Activated CD4-positive, alpha-beta T cell treated with anti-CD3 and anti-CD28 coated beads, Interleukin-2, amount 10 ng/mL, durations not matched to agents 7 days and 5 days (primary cell): ENCODE measurements around the gene LNP1. TPM values are rescaled to one million over a fixed set of nuclear protein-coding genes. Genes with fewer than 3 reads are reported as not detected.
"Not testable (repeated sequence)": the region's sequence is repeated elsewhere in the genome, so short reads cannot be mapped to it uniquely, and the experiment has no call there.

Experiments
- CTCF ChIA-PET: fragments of 350-600 bp; sonication (Branson Sonifier 250); formaldehyde crosslinking; loops from one replicate; lab custom pipeline; 2021; ENCODE audit warnings: antibody characterized with exemption; lab: Charles Lee
- POLR2A ChIA-PET: fragments of 350-600 bp; sonication (Branson Sonifier 250); formaldehyde crosslinking; loops from one replicate; lab custom pipeline; 2021; ENCODE audit warnings: antibody characterized with exemption; lab: Charles Lee
- DNase-seq: peaks from one replicate; pipeline ENCODE4 v3.0.0-alpha.2; 2020
- H3K27ac Mint-ChIP-seq: one replicate; pipeline ENCODE4 v1.8.0; 2021; ENCODE audit warnings: mild to moderate bottlenecking, moderate library complexity, mixed read lengths
- H3K27me3 Mint-ChIP-seq: one replicate; pipeline ENCODE4 v1.8.0; 2021; ENCODE audit warnings: mixed read lengths
- H3K36me3 Mint-ChIP-seq: one replicate; pipeline ENCODE4 v1.8.0; 2021; ENCODE audit warnings: low read depth, mixed read lengths
- H3K4me1 Mint-ChIP-seq: one replicate; pipeline ENCODE4 v1.8.0; 2021; ENCODE audit warnings: mixed read lengths
- H3K4me3 Mint-ChIP-seq: one replicate; pipeline ENCODE4 v1.8.0; 2021; ENCODE audit warnings: mild to moderate bottlenecking, moderate library complexity, mixed read lengths
- H3K9me3 Mint-ChIP-seq: one replicate; pipeline ENCODE4 v1.8.0; 2021; ENCODE audit warnings: mixed read lengths
- total RNA-seq, 2 experiments: library from RNA; stranded (reverse); gene quantifications; one replicate each; pipeline ENCODE4 v1.2.3, GENCODE V29; 2021

The LNP1 gene
- 1 to 10 TPM in 1 of 2 experiments, under 1 TPM in 1; 0.72 to 1.2 TPM for total RNA-seq

GRCh38 chr3:100400780-100401673 is at the start of gene LNP1, which contains the start of gene TOMM70:
Gene LNP1 (plus strand): TSS chr3:100401539. CDS start chr3:100429730, 28,191 bp downstream.
Gene TOMM70 (minus strand): TSS chr3:100401089. CDS start chr3:100400949, 140 bp downstream.
- Mint-ChIP-seq H3K27ac (peak within 1 kb of the TSS; percentile 94), H3K4me3 (peak within 1 kb of the TSS; percentile 99), H3K9me3 (peaks cover 2% of the 10 kb centered on the region), H3K27me3 (no peaks in the 10 kb centered on the region), H3K4me1 (peaks cover 49% of the 10 kb centered on the region), H3K36me3 (peaks cover 10% of the 10 kb centered on the region)
- CTCF ChIA-PET, result interaction anchor here (0.9 to 1.4 kb wide), 6 partner anchors 9 to 583 kb away, joined by 3 to 5 read pairs (median 3); partner anchors contain the start of gene CMSS1
- peak; percentile 97 for DNase-seq
- POLR2A ChIA-PET, result interaction anchor here (0.6 kb wide), 1 partner anchor 14 kb away, joined by 3 read pairs; no protein-coding TSS in a partner anchor

GRCh38 chr3:100351770-100352169 is 49.6 kb upstream of the LNP1 start:
- H3K27ac Mint-ChIP-seq, H3K9me3 Mint-ChIP-seq, H3K4me3 Mint-ChIP-seq, DNase-seq, POLR2A ChIA-PET, H3K27me3 Mint-ChIP-seq, CTCF ChIA-PET, H3K4me1 Mint-ChIP-seq: not testable (repeated sequence)
- peaks cover 63% of the 10 kb centered on the region for H3K36me3 Mint-ChIP-seq

- Mint-ChIP-seq H3K4me3 (no peak overlapping the region), H3K36me3 (peaks cover 61% of the 10 kb centered on the region), H3K27ac (no peak overlapping the region), H3K9me3 (peaks cover 4% of the 10 kb centered on the region), H3K4me1 (no peaks in the 10 kb centered on the region), H3K27me3 (no peaks in the 10 kb centered on the region)
- POLR2A ChIA-PET, result no interaction called here
- CTCF ChIA-PET, result no interaction called here
- DNase-seq, result no peak
Observed at GRCh38 chr3:100352296-100353231, 48.8 kb upstream of the LNP1 start.

- peaks cover 59% of the 10 kb centered on the region for H3K36me3 Mint-ChIP-seq
- ChIA-PET CTCF (interaction anchor here (0.9 to 1.4 kb wide), 3 partner anchors 9 to 20 kb away, joined by 3 to 6 read pairs (median 4); partner anchors contain the start of gene NIT2), POLR2A (no interaction called here)
- H3K4me1 Mint-ChIP-seq, result no peaks in the 10 kb centered on the region
- H3K27me3 Mint-ChIP-seq, result no peaks in the 10 kb centered on the region
- H3K9me3 Mint-ChIP-seq, result peaks cover 4% of the 10 kb centered on the region
- H3K4me3 Mint-ChIP-seq, result no peak overlapping the region
- H3K27ac Mint-ChIP-seq, result no peak overlapping the region
- no peak for DNase-seq
Observed at GRCh38 chr3:100354850-100355249, 46.5 kb upstream of the LNP1 start.

- Mint-ChIP-seq H3K4me3 (no peak overlapping the region), H3K27ac (no peak overlapping the region), H3K4me1 (no peaks in the 10 kb centered on the region), H3K36me3 (peaks cover 65% of the 10 kb centered on the region), H3K27me3 (no peaks in the 10 kb centered on the region), H3K9me3 (peaks cover 2% of the 10 kb centered on the region)
- no peak for DNase-seq
- ChIA-PET CTCF (no interaction called here), POLR2A (no interaction called here)
Observed at GRCh38 chr3:100358413-100358812, 42.9 kb upstream of the LNP1 start.

- ChIA-PET CTCF (interaction anchor here (0.9 to 1.1 kb wide), 2 partner anchors 13 to 27 kb away, joined by 3 read pairs; no protein-coding TSS in a partner anchor), POLR2A (no interaction called here)
- H3K4me3 Mint-ChIP-seq, result no peak overlapping the region
- H3K4me1 Mint-ChIP-seq, result no peaks in the 10 kb centered on the region
- peaks cover 67% of the 10 kb centered on the region for H3K36me3 Mint-ChIP-seq
- H3K9me3 Mint-ChIP-seq, result peaks cover 2% of the 10 kb centered on the region
- no peak for DNase-seq
- peak overlapping the region; percentile 5 for H3K27ac Mint-ChIP-seq
- H3K27me3 Mint-ChIP-seq, result no peaks in the 10 kb centered on the region
Observed at GRCh38 chr3:100359035-100359434, 42.3 kb upstream of the LNP1 start.

- Mint-ChIP-seq H3K4me1 (peaks cover 6% of the 10 kb centered on the region), H3K27me3 (no peaks in the 10 kb centered on the region), H3K9me3 (peaks cover 2% of the 10 kb centered on the region), H3K27ac (no peak overlapping the region), H3K36me3 (peaks cover 71% of the 10 kb centered on the region), H3K4me3 (no peak overlapping the region)
- no peak for DNase-seq
- CTCF ChIA-PET, result interaction anchor here (1.0 kb wide), 1 partner anchor 18 kb away, joined by 4 read pairs; no protein-coding TSS in a partner anchor
- POLR2A ChIA-PET, result no interaction called here
Observed at GRCh38 chr3:100360757-100361496, 40.4 kb upstream of the LNP1 start.

GRCh38 chr3:100361897-100362296 is 39.4 kb upstream of the LNP1 start:
- H3K4me3 Mint-ChIP-seq, result no peak overlapping the region
- H3K27me3 Mint-ChIP-seq, result no peaks in the 10 kb centered on the region
- CTCF ChIA-PET, result no interaction called here
- peaks cover 2% of the 10 kb centered on the region for H3K9me3 Mint-ChIP-seq
- peaks cover 6% of the 10 kb centered on the region for H3K4me1 Mint-ChIP-seq
- no peak for DNase-seq
- peaks cover 69% of the 10 kb centered on the region for H3K36me3 Mint-ChIP-seq
- POLR2A ChIA-PET, result no interaction called here
- H3K27ac Mint-ChIP-seq, result no peak overlapping the region

GRCh38 chr3:100364421-100364820 is 36.9 kb upstream of the LNP1 start:
- Mint-ChIP-seq H3K27me3 (no peaks in the 10 kb centered on the region), H3K9me3 (peaks cover 2% of the 10 kb centered on the region), H3K27ac (no peak overlapping the region), H3K36me3 (peaks cover 73% of the 10 kb centered on the region), H3K4me3 (no peak overlapping the region), H3K4me1 (peaks cover 6% of the 10 kb centered on the region)
- DNase-seq, result no peak
- ChIA-PET POLR2A (no interaction called here), CTCF (interaction anchor here (0.9 to 2.4 kb wide), 4 partner anchors 9 to 15 kb away, joined by 3 to 7 read pairs (median 4); no protein-coding TSS in a partner anchor)

- no peak overlapping the region for H3K4me3 Mint-ChIP-seq
- no peak overlapping the region for H3K27ac Mint-ChIP-seq
- POLR2A ChIA-PET, result no interaction called here
- peaks cover 2% of the 10 kb centered on the region for H3K9me3 Mint-ChIP-seq
- DNase-seq, result no peak
- CTCF ChIA-PET, result interaction anchor here (0.7 to 1.4 kb wide), 2 partner anchors 14 to 302 kb away, joined by 3 read pairs; no protein-coding TSS in a partner anchor
- H3K27me3 Mint-ChIP-seq, result no peaks in the 10 kb centered on the region
- H3K36me3 Mint-ChIP-seq, result peaks cover 65% of the 10 kb centered on the region
- H3K4me1 Mint-ChIP-seq, result peaks cover 6% of the 10 kb centered on the region
Observed at GRCh38 chr3:100366424-100366823, 34.9 kb upstream of the LNP1 start.

GRCh38 chr3:100368441-100368840 is 32.9 kb upstream of the LNP1 start:
- peaks cover 51% of the 10 kb centered on the region for H3K36me3 Mint-ChIP-seq
- CTCF ChIA-PET, result interaction anchor here (1.7 kb wide), 1 partner anchor 15 kb away, joined by 4 read pairs; no protein-coding TSS in a partner anchor
- no peak overlapping the region for H3K4me3 Mint-ChIP-seq
- no peak for DNase-seq
- H3K27ac Mint-ChIP-seq, result no peak overlapping the region
- H3K4me1 Mint-ChIP-seq, result peaks cover 6% of the 10 kb centered on the region
- POLR2A ChIA-PET, result no interaction called here
- no peaks in the 10 kb centered on the region for H3K27me3 Mint-ChIP-seq
- H3K9me3 Mint-ChIP-seq, result no peaks in the 10 kb centered on the region

GRCh38 chr3:100370756-100371155 is 30.6 kb upstream of the LNP1 start:
- ChIA-PET POLR2A (no interaction called here), CTCF (no interaction called here)
- Mint-ChIP-seq H3K9me3 (no peaks in the 10 kb centered on the region), H3K27me3 (no peaks in the 10 kb centered on the region), H3K4me1 (no peaks in the 10 kb centered on the region), H3K27ac (no peak overlapping the region), H3K4me3 (no peak overlapping the region), H3K36me3 (peaks cover 37% of the 10 kb centered on the region)
- no peak for DNase-seq
